Ramos (cell line): ENCODE measurements around the gene PSMD1.
"Not testable (repeated sequence)": the region's sequence is repeated elsewhere in the genome, so short reads cannot be mapped to it uniquely, and the experiment has no call there.

Experiments used
- in situ Hi-C: fragments of 300-500 bp; cut with MboI; formaldehyde crosslinking; loops from one replicate; pipeline ENCODE4 v1.14.3; 2022; ENCODE audit warnings: low sequenced_read_pairs; ENCODE audit not compliant: unreplicated experiment

PSMD1 gene

GRCh38 chr2:231133365-231134099 lies 76.9 kb downstream of the PSMD1 start:
- in situ Hi-C loops, result no loop called here

- in situ Hi-C loops, result no loop called here
These were observed 78.4 kb downstream of the PSMD1 start for GRCh38 chr2:231134910-231135655.

- in situ Hi-C loops, result no loop called here
These were observed 82.0 kb downstream of the PSMD1 start for GRCh38 chr2:231138699-231139098.

- in situ Hi-C loops, result no loop called here
These were observed 83.1 kb downstream of the PSMD1 start for GRCh38 chr2:231139796-231140195.

GRCh38 chr2:231140808-231141207 lies 84.1 kb downstream of the PSMD1 start:
- in situ Hi-C loops, result not testable (repeated sequence)

- in situ Hi-C loops, result no loop called here
These were observed 88.2 kb downstream of the PSMD1 start for GRCh38 chr2:231144896-231145295.

GRCh38 chr2:231146665-231147064 lies 90.0 kb downstream of the PSMD1 start:
- in situ Hi-C loops, result no loop called here

- in situ Hi-C loops, result no loop called here
These were observed 96.3 kb downstream of the PSMD1 start for GRCh38 chr2:231152800-231153557.

GRCh38 chr2:231159306-231159705 lies 102.6 kb downstream of the PSMD1 start:
- in situ Hi-C loops, result no loop called here

- in situ Hi-C loops, result no loop called here
These were observed 104.0 kb downstream of the PSMD1 start for GRCh38 chr2:231160701-231161100.

GRCh38 chr2:231161252-231161839 lies 104.7 kb downstream of the PSMD1 start:
- in situ Hi-C loops, result no loop called here

GRCh38 chr2:231161877-231162329 lies 105.2 kb downstream of the PSMD1 start:
- in situ Hi-C loops, result no loop called here

- in situ Hi-C loops, result no loop called here
These were observed 106.3 kb downstream of the PSMD1 start for GRCh38 chr2:231163011-231163410.

- in situ Hi-C loops, result no loop called here
These were observed 106.9 kb downstream of the PSMD1 start for GRCh38 chr2:231163414-231164095.

GRCh38 chr2:231167745-231168459 lies 111.2 kb downstream of the PSMD1 start:
- in situ Hi-C loops, result no loop called here

- in situ Hi-C loops, result no loop called here
These were observed 111.9 kb downstream of the PSMD1 start for GRCh38 chr2:231168460-231169139.

- in situ Hi-C loops, result no loop called here
These were observed 112.8 kb downstream of the PSMD1 start for GRCh38 chr2:231169488-231169887.

GRCh38 chr2:231170055-231170454 lies 113.4 kb downstream of the PSMD1 start:
- in situ Hi-C loops, result no loop called here

- in situ Hi-C loops, result no loop called here
These were observed 115.4 kb downstream of the PSMD1 start for GRCh38 chr2:231172025-231172424.
